ENCODE data around the gene CDKL4.

Gene CDKL4

GRCh38 chr2:39246382-39246980 is 2.7 kb upstream of the CDKL4 start:
- no peak overlapping the region for H3K4me3 ChIP-seq (ENCODE audit: low read length)
- no peak for TF ChIP-seq ZNF274 (IDR thresholded peaks at IDR 0.05; ENCODE audit: low read depth, low read length)

GRCh38 chr2:39244963-39245625 is 1.3 kb upstream of the CDKL4 start:
- H3K4me3 ChIP-seq (ENCODE audit: low read length) = peak overlapping the region; percentile 2; the same call in 1 of the 2 replicates

- peak overlapping the region; percentile 49; the same call in 1 of the 2 replicates for H3K4me3 ChIP-seq (ENCODE audit: low read length)
These were observed 582 bp upstream of the CDKL4 start for GRCh38 chr2:39244241-39244862.

- no peak overlapping the region for H3K4me3 ChIP-seq (ENCODE audit: low read length)
- no peak for TF ChIP-seq ZNF274 (IDR thresholded peaks at IDR 0.05; ENCODE audit: low read depth, low read length)
These were observed 2.2 kb downstream of the CDKL4 start for GRCh38 chr2:39241588-39241987.

- H3K4me3 ChIP-seq (ENCODE audit: low read length) = no peak overlapping the region
- TF ChIP-seq ZNF274 (IDR thresholded peaks at IDR 0.05; ENCODE audit: low read depth, low read length) = no peak
These were observed 3.0 kb downstream of the CDKL4 start for GRCh38 chr2:39240758-39241157.

GRCh38 chr2:39234754-39235153 is 9.0 kb downstream of the CDKL4 start:
- H3K4me3 ChIP-seq (ENCODE audit: low read length) = no peak overlapping the region
- no peak for TF ChIP-seq ZNF274 (IDR thresholded peaks at IDR 0.05; ENCODE audit: low read depth, low read length)

GRCh38 chr2:39232141-39232540 is 11.6 kb downstream of the CDKL4 start:
- no peak for TF ChIP-seq ZNF274 (IDR thresholded peaks at IDR 0.05; ENCODE audit: low read depth, low read length)
- no peak overlapping the region for H3K4me3 ChIP-seq (ENCODE audit: low read length)

- H3K4me3 ChIP-seq (ENCODE audit: low read length) = no peak overlapping the region
- TF ChIP-seq ZNF274 (IDR thresholded peaks at IDR 0.05; ENCODE audit: low read depth, low read length) = no peak
These were observed 15.2 kb downstream of the CDKL4 start for GRCh38 chr2:39228413-39229209.

GRCh38 chr2:39227628-39228412 is 15.9 kb downstream of the CDKL4 start:
- no peak overlapping the region for H3K4me3 ChIP-seq (ENCODE audit: low read length)
- no peak for TF ChIP-seq ZNF274 (IDR thresholded peaks at IDR 0.05; ENCODE audit: low read depth, low read length)

GRCh38 chr2:39225567-39225966 is 18.2 kb downstream of the CDKL4 start:
- no peak for TF ChIP-seq ZNF274 (IDR thresholded peaks at IDR 0.05; ENCODE audit: low read depth, low read length)
- H3K4me3 ChIP-seq (ENCODE audit: low read length) = no peak overlapping the region

- H3K4me3 ChIP-seq (ENCODE audit: low read length) = no peak overlapping the region
- TF ChIP-seq ZNF274 (IDR thresholded peaks at IDR 0.05; ENCODE audit: low read depth, low read length) = no peak
These were observed 19.9 kb downstream of the CDKL4 start for GRCh38 chr2:39223909-39224308.

- TF ChIP-seq ZNF274 (IDR thresholded peaks at IDR 0.05; ENCODE audit: low read depth, low read length) = no peak
- no peak overlapping the region for H3K4me3 ChIP-seq (ENCODE audit: low read length)
These were observed 22.3 kb downstream of the CDKL4 start for GRCh38 chr2:39221459-39221858.

- H3K4me3 ChIP-seq (ENCODE audit: low read length) = no peak overlapping the region
- no peak for TF ChIP-seq ZNF274 (IDR thresholded peaks at IDR 0.05; ENCODE audit: low read depth, low read length)
These were observed 23.6 kb downstream of the CDKL4 start for GRCh38 chr2:39220136-39220535.

GRCh38 chr2:39218391-39218790 is 25.4 kb downstream of the CDKL4 start:
- no peak for TF ChIP-seq ZNF274 (IDR thresholded peaks at IDR 0.05; ENCODE audit: low read depth, low read length)

More at GRCh38 chr2:39218391-39218790, 25.4 kb downstream of the CDKL4 start:
- no peak overlapping the region for H3K4me3 ChIP-seq (ENCODE audit: low read length)
